Skeletal muscle tissue (tissue), 4 donors: ENCODE results near the gene ARL6IP4. TPM values are rescaled to one million over a fixed set of nuclear protein-coding genes. Genes with fewer than 3 reads are reported as not detected.

ENCODE experiments used
- H3K27ac ChIP-seq: one replicate; pipeline ENCODE4 v1.7.0; 2013; ENCODE audit warnings: mild to moderate bottlenecking, low read depth, low read length, inconsistent platforms
- H3K27me3 ChIP-seq, 3 donors: one replicate each; pipeline ENCODE4 v1.7.0; 2013; ENCODE audit warnings: low read length in 3 of 3; ENCODE audit not compliant: control insufficient read depth in 3 of 3, insufficient read depth in 3 of 3
- H3K36me3 ChIP-seq, 3 donors: one replicate each; pipeline ENCODE4 v1.7.0; 2013; ENCODE audit warnings: low read length in 3 of 3; ENCODE audit not compliant: control insufficient read depth in 3 of 3, insufficient read depth in 3 of 3
- H3K4me1 ChIP-seq, 3 donors: one replicate each; pipeline ENCODE4 v1.7.0; 2013; ENCODE audit warnings: low read length in 3 of 3, mild to moderate bottlenecking in 3 of 3; ENCODE audit not compliant: control insufficient read depth in 3 of 3, insufficient read depth in 3 of 3
- H3K4me3 ChIP-seq, 3 donors: one replicate each; pipeline ENCODE4 v1.7.0; 2013; ENCODE audit warnings: low read length in 3 of 3
- H3K9ac ChIP-seq, 3 donors: one replicate each; pipeline ENCODE4 v1.7.0; 2013; ENCODE audit warnings: low read length in 3 of 3, mild to moderate bottlenecking in 3 of 3, moderate library complexity in 2 of 3, low read depth in 1 of 3
- H3K9me3 ChIP-seq, 3 donors: one replicate each; pipeline ENCODE4 v1.7.0; 2013; ENCODE audit warnings: low read length in 3 of 3; ENCODE audit not compliant: control insufficient read depth in 3 of 3
- total RNA-seq: library from RNA; depleted of rRNA; stranded (reverse); fragments of >200 nt; gene quantifications from one replicate; pipeline ENCODE4 v1.2.3, GENCODE V29; 2014
- donor health status: Osteomylitis.

Gene ARL6IP4
- total RNA-seq, 1 donor from 2014 or later, result 93.4 TPM

DNA sequence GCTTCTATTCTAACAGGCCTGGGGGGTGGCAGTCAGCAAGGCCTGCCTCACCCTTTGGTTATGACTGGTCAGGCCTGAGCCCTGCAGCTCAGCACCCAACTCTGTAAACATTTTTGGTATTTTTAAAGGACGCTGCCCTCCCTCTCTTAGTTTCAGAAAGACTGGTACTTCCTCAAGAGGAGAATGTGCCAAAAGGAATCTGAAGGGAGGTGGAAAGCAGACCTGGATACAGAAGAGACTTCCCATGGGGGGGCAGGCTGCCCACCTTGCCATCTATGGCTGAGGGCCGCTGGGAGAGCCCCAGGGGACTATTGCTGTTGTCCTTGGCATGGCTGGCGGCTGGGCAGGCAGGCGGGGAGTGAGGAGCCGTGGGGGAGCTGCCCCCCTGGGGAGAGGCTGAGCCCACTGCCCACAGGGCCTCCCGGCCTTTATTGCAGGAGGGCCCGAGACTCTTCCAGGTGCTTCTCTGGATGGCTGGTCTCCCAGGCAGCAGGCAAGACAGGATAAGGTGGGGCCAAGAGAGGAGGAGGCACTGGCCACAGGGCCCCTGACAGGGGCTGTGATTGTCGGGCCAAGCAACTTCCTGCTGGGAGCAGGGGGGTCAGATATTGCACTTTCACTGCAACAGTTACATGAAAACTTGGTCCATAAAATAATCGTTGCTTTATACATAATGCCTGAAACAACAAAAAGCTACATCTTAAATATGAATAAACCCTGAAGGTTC, 3.5 kb downstream of the ARL6IP4 start:
- H3K27ac ChIP-seq, result peak overlapping the region; percentile 10
- no peaks in the 10 kb centered on the region for H3K9me3 ChIP-seq
- H3K4me1 ChIP-seq, result peaks cover 52 to 59% (median 56%) of the 10 kb centered on the region in 3 donors
- H3K36me3 ChIP-seq, result peaks cover 30 to 41% (median 38%) of the 10 kb centered on the region in 3 donors
- peak overlapping the region in 1 of 3 donors; percentile 13 for H3K4me3 ChIP-seq
- no peaks in the 10 kb centered on the region for H3K27me3 ChIP-seq
- peak overlapping the region in 1 of 3 donors; percentile 62 for H3K9ac ChIP-seq

DNA sequence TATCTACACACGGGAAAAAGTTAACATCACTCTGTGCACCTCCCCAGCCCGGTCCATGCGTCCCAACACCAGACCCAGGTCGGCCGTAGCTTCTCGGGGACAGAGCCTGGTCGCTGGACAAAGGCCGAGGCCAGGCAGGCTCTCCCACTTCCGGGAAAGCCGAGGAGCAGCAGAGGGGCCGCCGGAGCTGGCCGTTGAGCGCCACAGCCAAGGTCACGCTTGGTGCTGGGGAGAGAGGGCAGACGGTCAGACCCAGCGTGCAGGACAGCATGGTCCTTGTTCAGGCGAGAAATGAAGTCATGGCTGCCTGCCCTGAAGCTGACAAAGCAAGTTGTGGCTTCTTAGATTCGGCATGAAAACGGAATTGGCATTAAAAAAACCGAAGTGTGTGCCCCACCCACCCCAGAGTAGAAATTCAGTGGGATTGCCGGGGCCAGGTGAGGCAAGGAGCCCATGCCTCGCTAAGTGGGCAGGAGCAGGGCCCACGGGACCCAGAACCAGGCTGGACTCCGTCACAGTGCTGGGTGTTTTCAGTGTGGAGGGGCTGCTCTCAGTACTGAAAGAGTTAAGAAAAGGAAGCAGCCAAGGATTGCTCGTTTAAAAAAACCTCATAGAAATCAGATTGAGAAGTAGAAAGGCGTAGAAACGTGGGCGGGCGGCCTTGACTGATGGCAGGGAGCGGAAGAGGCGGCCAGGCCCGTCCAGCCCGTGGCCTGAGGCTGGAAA, 4.3 kb downstream of the ARL6IP4 start:
- Histone ChIP-seq H3K9ac (peak overlapping the region in 2 of 3 donors; percentile 48 to 62), H3K9me3 (no peaks in the 10 kb centered on the region), H3K27ac (peak overlapping the region; percentile 58), H3K4me3 (peak overlapping the region in 2 of 3 donors; percentile 35 to 56), H3K27me3 (no peaks in the 10 kb centered on the region), H3K4me1 (peaks cover 44 to 51% (median 48%) of the 10 kb centered on the region in 3 donors), H3K36me3 (peaks cover 30 to 41% (median 38%) of the 10 kb centered on the region in 3 donors)

DNA sequence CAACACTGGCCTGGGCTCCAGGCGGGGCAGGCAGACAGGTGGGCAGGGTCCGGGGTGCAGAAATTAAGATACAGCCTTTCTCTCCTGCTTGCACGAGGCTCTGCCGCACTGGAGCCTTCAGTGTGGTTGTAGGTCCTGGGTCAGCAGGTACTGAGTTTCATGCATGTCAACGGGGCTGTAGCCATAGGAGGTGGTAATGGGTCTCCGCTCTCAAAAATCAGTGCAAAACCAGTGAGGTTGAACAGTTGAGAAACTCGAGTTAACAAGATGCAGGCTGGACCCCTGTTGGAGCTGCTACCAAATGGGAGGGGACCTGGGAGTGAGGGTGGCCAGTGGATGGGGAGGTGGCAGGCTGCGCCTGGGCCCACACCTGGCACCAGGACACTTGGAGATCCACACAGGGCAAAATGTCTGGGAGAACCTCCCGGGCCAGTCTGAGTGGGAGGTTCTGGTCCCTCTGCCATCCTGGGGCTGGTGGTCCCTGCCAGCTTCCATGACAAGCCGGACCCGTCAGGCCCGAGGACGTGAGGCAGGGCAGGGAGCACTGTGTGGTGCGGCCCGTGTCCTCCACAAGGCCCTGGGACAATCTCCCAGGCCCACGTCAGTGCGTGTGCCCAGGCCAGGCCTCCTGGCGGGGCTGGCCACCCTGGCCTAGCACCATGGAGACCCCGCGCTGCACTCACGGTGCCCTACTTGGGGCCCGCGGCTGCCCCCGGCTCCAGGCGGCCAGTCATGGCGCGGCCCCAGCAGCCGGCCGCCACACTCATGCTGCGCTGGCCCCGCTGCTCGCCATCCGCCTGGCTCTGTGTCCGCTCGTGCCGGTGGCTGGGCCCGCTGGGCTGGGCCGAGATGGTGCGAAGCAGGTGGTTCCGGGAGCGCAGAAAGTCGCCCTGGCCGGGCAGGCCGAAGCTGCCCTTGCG, 5.1 kb downstream of the ARL6IP4 start:
- H3K27me3 ChIP-seq, result no peaks in the 10 kb centered on the region
- H3K27ac ChIP-seq, result peak overlapping the region; percentile 58
- H3K4me3 ChIP-seq, result no peak overlapping the region
- H3K9ac ChIP-seq, result peak overlapping the region in 1 of 3 donors; percentile 62
- H3K9me3 ChIP-seq, result no peaks in the 10 kb centered on the region
- peaks cover 38 to 44% (median 43%) of the 10 kb centered on the region in 3 donors for H3K4me1 ChIP-seq
- peaks cover 33 to 41% (median 38%) of the 10 kb centered on the region in 3 donors for H3K36me3 ChIP-seq

DNA sequence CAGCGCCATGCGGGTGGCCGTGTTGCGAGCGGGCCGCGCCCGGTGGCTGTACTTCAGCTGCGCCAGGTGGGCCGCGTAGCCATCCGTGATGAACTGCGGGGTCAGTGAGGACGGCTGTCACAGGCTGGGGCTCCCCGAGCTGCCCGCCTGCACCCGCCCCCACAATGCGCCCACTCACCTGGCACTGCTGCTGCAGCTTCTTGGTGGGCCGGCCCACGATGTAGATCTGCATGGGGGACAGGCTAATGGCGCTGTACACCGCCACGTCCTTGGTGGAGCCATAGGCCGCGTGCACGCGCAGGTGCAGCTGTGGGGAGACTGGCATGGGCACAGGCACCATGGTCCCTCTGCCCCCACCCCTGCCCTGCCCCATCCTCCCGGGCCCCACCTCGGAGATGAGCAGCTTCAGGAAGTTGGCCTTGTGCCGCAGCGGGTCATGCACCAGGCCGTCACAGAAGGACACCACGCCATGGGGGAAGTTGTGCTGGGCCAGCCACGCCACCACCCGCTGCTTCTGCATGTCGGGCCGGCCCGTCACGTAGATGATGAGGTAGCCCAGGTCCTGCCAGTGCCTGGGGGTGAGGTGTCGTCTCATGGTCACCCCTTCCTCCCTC, 5.9 kb downstream of the ARL6IP4 start:
- Histone ChIP-seq H3K36me3 (peaks cover 33 to 41% (median 38%) of the 10 kb centered on the region in 3 donors), H3K27me3 (no peaks in the 10 kb centered on the region), H3K9ac (no peak overlapping the region), H3K4me3 (no peak overlapping the region), H3K27ac (no peak overlapping the region), H3K4me1 (peaks cover 34 to 41% (median 40%) of the 10 kb centered on the region in 3 donors), H3K9me3 (no peaks in the 10 kb centered on the region)

- no peak overlapping the region for H3K9ac ChIP-seq
- H3K4me1 ChIP-seq, result peaks cover 25 to 31% (median 30%) of the 10 kb centered on the region in 3 donors
- H3K27ac ChIP-seq, result no peak overlapping the region
- no peaks in the 10 kb centered on the region for H3K27me3 ChIP-seq
- H3K4me3 ChIP-seq, result no peak overlapping the region
- no peaks in the 10 kb centered on the region for H3K9me3 ChIP-seq
- peaks cover 31 to 35% (median 33%) of the 10 kb centered on the region in 3 donors for H3K36me3 ChIP-seq
These were observed 6.8 kb downstream of the ARL6IP4 start for GRCh38 chr12:122987086-122987951.

DNA sequence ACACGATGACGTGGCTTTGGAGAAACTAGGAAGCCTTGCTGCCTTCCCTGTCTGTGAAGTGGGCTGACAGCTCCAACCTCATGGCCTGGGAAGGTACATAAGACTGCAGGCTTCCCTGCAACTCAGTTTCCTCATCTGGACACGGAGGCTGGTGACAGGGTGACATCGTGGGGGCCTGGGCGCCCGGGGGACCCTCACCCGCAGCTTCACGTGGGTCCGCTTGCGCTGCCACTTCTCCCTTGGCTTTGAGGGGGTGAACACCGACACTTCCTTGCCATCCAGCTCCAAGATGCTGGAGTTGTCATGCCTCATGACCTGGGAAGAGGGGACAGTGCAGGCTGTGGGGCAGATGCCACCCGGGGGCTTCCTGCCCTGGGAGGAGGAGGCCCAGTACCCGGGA, 7.6 kb downstream of the ARL6IP4 start:
- no peak overlapping the region for H3K9ac ChIP-seq
- H3K4me1 ChIP-seq, result peaks cover 17 to 24% (median 23%) of the 10 kb centered on the region in 3 donors
- no peaks in the 10 kb centered on the region for H3K27me3 ChIP-seq
- H3K9me3 ChIP-seq, result no peaks in the 10 kb centered on the region
- H3K4me3 ChIP-seq, result no peak overlapping the region
- H3K36me3 ChIP-seq, result peaks cover 27 to 28% (median 28%) of the 10 kb centered on the region in 3 donors
- no peak overlapping the region for H3K27ac ChIP-seq

- H3K36me3 ChIP-seq, result peaks cover 23 to 25% (median 24%) of the 10 kb centered on the region in 3 donors
- no peaks in the 10 kb centered on the region for H3K9me3 ChIP-seq
- no peak overlapping the region for H3K4me3 ChIP-seq
- no peaks in the 10 kb centered on the region for H3K27me3 ChIP-seq
- H3K4me1 ChIP-seq, result peaks cover 13 to 19% (median 17%) of the 10 kb centered on the region in 3 donors
- no peak overlapping the region for H3K27ac ChIP-seq
- no peak overlapping the region for H3K9ac ChIP-seq
These were observed 8.2 kb downstream of the ARL6IP4 start for GRCh38 chr12:122988612-122989212.

DNA sequence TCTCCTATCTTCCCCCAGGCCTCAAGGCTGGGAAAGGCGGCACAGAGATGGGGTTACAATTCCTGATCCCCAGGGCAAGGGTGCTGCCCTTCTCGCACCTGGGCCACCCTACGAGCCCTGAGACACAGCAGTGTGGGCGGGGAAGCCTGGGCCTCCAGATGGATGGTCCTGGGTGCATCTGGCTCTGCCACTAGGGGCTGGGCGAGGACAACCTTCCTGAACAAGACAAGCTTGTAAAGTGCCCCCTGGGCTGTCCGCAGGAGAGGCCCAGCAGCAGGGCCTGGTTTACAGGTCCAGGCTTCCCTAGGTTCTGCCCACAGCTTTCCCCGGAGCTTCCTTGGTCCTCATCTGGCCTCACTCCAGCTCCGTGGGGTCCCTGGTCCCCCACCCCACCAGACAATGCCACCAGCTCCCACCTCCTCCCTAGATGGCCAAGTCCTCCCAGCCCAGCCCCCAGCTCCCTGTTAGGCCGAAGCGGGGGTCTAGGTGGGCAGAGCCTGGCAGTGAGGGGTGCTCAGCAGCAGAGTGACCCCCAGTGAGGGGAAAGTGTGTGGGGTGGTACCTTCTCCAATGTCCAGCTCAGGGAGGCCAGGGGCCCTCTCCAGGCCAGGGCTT, 8.9 kb downstream of the ARL6IP4 start:
- H3K9me3 ChIP-seq, result no peaks in the 10 kb centered on the region
- peaks cover 23 to 25% (median 24%) of the 10 kb centered on the region in 3 donors for H3K36me3 ChIP-seq
- peaks cover 9 to 16% (median 14%) of the 10 kb centered on the region in 3 donors for H3K4me1 ChIP-seq
- H3K27me3 ChIP-seq, result no peaks in the 10 kb centered on the region
- no peak overlapping the region for H3K9ac ChIP-seq
- H3K4me3 ChIP-seq, result no peak overlapping the region
- no peak overlapping the region for H3K27ac ChIP-seq
